A673 (cell line): ENCODE data around the gene CAVIN1.

ENCODE experiments used
- CTCF ChIP-seq: fragments of 300-800, 200-600 bp; sonication (generic); conservative IDR thresholded peaks from 2 replicates; pipeline ENCODE4 v1.5.1; 2017; ENCODE audit warnings: low read depth, mild to moderate bottlenecking, antibody characterized with exemption, low read length, moderate library complexity, mixed read lengths
- EZH2 ChIP-seq: fragments of 200-600 bp; sonication (generic); IDR thresholded peaks from 2 replicates; pipeline ENCODE4 v1.6.1; 2017; ENCODE audit warnings: borderline replicate concordance, low read depth, mild to moderate bottlenecking, mixed read lengths, antibody characterized with exemption, low read length; ENCODE audit not compliant: poor library complexity, severe bottlenecking

GRCh38 chr17:42389135-42389417, 34.0 kb downstream of the CAVIN1 start:
- TF ChIP-seq CTCF (no peak), EZH2 (no peak)
